Esophagus muscularis mucosa (tissue), 3 donors: ENCODE data around the gene RENBP.

Experiments used
- EP300 ChIP-seq: sonication (generic); formaldehyde crosslinking; IDR thresholded peaks from one replicate; pipeline ENCODE4 v1.6.1; 2017; ENCODE audit warnings: antibody characterized with exemption
- TF ChIP-seq, protein P1 (sequence below), 3 experiments: fragments of 200-600 bp in 2 of 3; fragments of 450-650 bp in 1 of 3; sonication (generic) in 2 of 3; IDR thresholded peaks; one replicate each; pipeline ENCODE4 v1.5.1; 2017 to 2019; ENCODE audit warnings: antibody characterized with exemption in 3 of 3, mild to moderate bottlenecking in 2 of 3, moderate library complexity in 1 of 3

DNA sequence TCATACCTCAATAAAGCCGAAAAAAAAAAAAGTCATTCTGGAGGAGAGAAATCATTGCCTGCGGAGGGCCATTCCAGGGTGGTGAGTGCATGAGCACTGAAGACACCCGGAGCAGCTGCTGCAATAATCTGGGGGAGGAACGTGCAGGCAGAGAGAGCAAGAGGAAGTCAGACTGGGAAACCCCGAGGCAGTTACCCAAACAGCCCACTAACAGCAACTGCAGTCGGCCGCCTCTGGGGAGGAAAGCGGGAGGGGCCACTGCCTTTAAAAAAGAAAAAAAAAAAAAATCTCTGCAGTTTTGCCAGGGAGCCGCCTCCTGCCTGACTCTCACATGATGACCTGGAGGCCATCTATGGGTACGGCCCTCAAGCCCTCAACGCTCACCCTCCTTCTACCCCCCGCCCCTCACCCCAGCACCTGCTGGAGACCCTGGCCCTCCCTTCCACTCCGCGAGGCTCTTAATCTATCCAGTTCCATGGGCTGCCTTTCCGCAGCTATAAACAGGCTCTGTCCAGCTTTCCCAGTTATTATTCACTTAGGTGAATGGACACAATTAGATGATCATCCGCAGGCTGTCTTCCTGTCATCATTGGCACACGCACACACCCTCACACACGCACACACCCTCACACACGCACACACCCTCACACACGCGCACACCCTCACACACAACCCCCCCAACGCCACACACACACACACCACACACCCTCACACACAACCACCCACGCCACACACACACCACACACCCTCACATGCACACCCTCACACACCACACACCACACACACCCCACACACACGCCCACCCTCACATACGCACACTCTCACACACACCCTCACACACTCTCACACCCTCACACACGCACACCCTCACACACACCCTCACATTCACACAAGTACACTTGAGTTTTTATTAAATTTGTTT, 43.4 kb downstream of the RENBP start:
- TF ChIP-seq, protein P1, sequence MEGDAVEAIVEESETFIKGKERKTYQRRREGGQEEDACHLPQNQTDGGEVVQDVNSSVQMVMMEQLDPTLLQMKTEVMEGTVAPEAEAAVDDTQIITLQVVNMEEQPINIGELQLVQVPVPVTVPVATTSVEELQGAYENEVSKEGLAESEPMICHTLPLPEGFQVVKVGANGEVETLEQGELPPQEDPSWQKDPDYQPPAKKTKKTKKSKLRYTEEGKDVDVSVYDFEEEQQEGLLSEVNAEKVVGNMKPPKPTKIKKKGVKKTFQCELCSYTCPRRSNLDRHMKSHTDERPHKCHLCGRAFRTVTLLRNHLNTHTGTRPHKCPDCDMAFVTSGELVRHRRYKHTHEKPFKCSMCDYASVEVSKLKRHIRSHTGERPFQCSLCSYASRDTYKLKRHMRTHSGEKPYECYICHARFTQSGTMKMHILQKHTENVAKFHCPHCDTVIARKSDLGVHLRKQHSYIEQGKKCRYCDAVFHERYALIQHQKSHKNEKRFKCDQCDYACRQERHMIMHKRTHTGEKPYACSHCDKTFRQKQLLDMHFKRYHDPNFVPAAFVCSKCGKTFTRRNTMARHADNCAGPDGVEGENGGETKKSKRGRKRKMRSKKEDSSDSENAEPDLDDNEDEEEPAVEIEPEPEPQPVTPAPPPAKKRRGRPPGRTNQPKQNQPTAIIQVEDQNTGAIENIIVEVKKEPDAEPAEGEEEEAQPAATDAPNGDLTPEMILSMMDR (IDR thresholded peaks at IDR 0.05): no peak
- no peak for TF ChIP-seq EP300
